HepG2 (cell line): Measurements from ENCODE around the gene EYA4. TPM values are rescaled to one million over a fixed set of nuclear protein-coding genes. Genes with fewer than 3 reads are reported as not detected.

Source experiments
- ATAC-seq: fragments of 200-7000 bp; cut with Tn5 transposase; 3 replicates; pipeline ENCODE4 v1.9.1; 2020; ENCODE audit warnings: mild to moderate bottlenecking, moderate library complexity
- BruUV-seq: library from RNA; stranded (reverse); fragments of 400-500 nt; replicated peaks from 2 replicates; lab custom pipeline; 2021; lab: Mats Ljungman, UMichigan
- CTCF ChIA-PET: fragments of 300-600 bp; formaldehyde crosslinking; extraction: SDS; loops from one replicate; lab custom pipeline; 2021; ENCODE audit warnings: low total read pairs, inconsistent platforms, low intra/inter-chr PET ratio; lab: Yijun Ruan, JAX
- POLR2A ChIA-PET: fragments of 350-600 bp; sonication (Branson Sonifier 250); formaldehyde crosslinking; loops from one replicate; lab custom pipeline; 2020; ENCODE audit warnings: antibody characterized with exemption, inconsistent platforms; lab: Yijun Ruan, JAX
- DNase-seq: peaks from one replicate; pipeline ENCODE4 v3.0.0-alpha.2; 2015; ENCODE audit warnings: low spot score
- FAIRE-seq: peaks from 3 replicates; lab custom pipeline; 2011; peaks lifted over from hg19 to GRCh38; lab: Jason Lieb, UNC
- H2AFZ ChIP-seq: one replicate; pipeline ENCODE4 v1.6.1; 2011; ENCODE audit warnings: low read length, inconsistent platforms
- H3K27ac ChIP-seq: fragments of 300-600 bp; 3 replicates; pipeline ENCODE4 v1.8.0; 2011; ENCODE audit warnings: mixed run types, mild to moderate bottlenecking, mixed read lengths, low read length, inconsistent platforms; ENCODE audit not compliant: insufficient read depth; ENCODE audit errors: extremely low read length
- H3K27me3 ChIP-seq, 2 experiments: fragments of 200-600 bp in 1 of 2; 2 replicates in 1 of 2; 3 replicates in 1 of 2; pipeline versions ENCODE4 v1.6.0 to v1.8.0; 2011; ENCODE audit warnings: low read length in 2 of 2, mild to moderate bottlenecking in 2 of 2, moderate library complexity in 2 of 2, inconsistent platforms in 1 of 2; ENCODE audit not compliant: insufficient read depth in 2 of 2, control insufficient read depth in 1 of 2
- H3K36me3 ChIP-seq, 2 experiments: fragments of 200-600 bp in 1 of 2; replicated peaks in 1 of 2; 2 replicates in 1 of 2; 3 replicates in 1 of 2; pipeline versions ENCODE4 v1.5.1 to v1.8.0; 2011; ENCODE audit warnings: low read length in 2 of 2, inconsistent platforms in 1 of 2; ENCODE audit not compliant: insufficient read depth in 2 of 2, control insufficient read depth in 1 of 2
- H3K4me1 ChIP-seq: 2 replicates; pipeline ENCODE4 v1.5.1; 2012; ENCODE audit warnings: low read length, inconsistent platforms; ENCODE audit not compliant: insufficient read depth
- H3K4me2 ChIP-seq: 2 replicates; pipeline ENCODE4 v1.6.0; 2011; ENCODE audit warnings: low read depth, low read length, inconsistent platforms
- H3K4me3 ChIP-seq, 3 experiments: fragments of 200-600 bp in 1 of 3; sonication (generic), shearing (Covaris generic) in 1 of 3; replicated peaks in 1 of 3; 2 replicates each; pipeline ENCODE4 v1.5.1; 2011 to 2016; ENCODE audit warnings: low read length in 3 of 3, inconsistent platforms in 2 of 3, low read depth in 2 of 3, mild to moderate bottlenecking in 2 of 3, control low read depth in 1 of 3, mixed read lengths in 1 of 3; ENCODE audit not compliant: insufficient read depth in 1 of 3
- H3K79me2 ChIP-seq: one replicate; pipeline ENCODE4 v1.6.1; 2011; ENCODE audit warnings: low read length, inconsistent platforms; ENCODE audit not compliant: insufficient read depth
- H3K9ac ChIP-seq: 2 replicates; pipeline ENCODE4 v1.6.0; 2011; ENCODE audit warnings: mild to moderate bottlenecking, low read depth, low read length, inconsistent platforms; ENCODE audit not compliant: insufficient read depth
- H3K9me3 ChIP-seq: 2 replicates; pipeline ENCODE4 v1.5.1; 2012; ENCODE audit warnings: mild to moderate bottlenecking, low read length
- H4K20me1 ChIP-seq: 2 replicates; pipeline ENCODE4 v1.6.0; 2011; ENCODE audit warnings: inconsistent platforms, mild to moderate bottlenecking, low read length, moderate library complexity; ENCODE audit not compliant: insufficient read depth
- AGO1 ChIP-seq: fragments of 200-400 bp; formaldehyde crosslinking; IDR thresholded peaks from 2 replicates; pipeline ENCODE4 v1.6.1; 2017; ENCODE audit warnings: mild to moderate bottlenecking, low read depth, low read length, moderate library complexity; ENCODE audit not compliant: poor library complexity, severe bottlenecking
- AKAP8 ChIP-seq: sonication (generic); formaldehyde crosslinking; IDR thresholded peaks from 2 replicates; pipeline ENCODE4 v1.5.1; 2020; ENCODE audit warnings: mild to moderate bottlenecking, missing genetic modification reagents
- ATF7-NPFF ChIP-seq: sonication (generic); formaldehyde crosslinking; IDR thresholded peaks from 2 replicates; pipeline ENCODE4 v1.8.1; 2023; ENCODE audit warnings: mild to moderate bottlenecking, low read depth, missing genetic modification reagents, moderate library complexity
- CHD2 ChIP-seq: IDR thresholded peaks from 2 replicates; pipeline ENCODE4 v1.6.1; 2011; ENCODE audit warnings: low read depth, low read length, improper control_type of control experiment
- GABPB1 ChIP-seq: IDR thresholded peaks from 2 replicates; pipeline ENCODE4 v1.6.1; 2016; ENCODE audit warnings: mild to moderate bottlenecking, missing genetic modification reagents, moderate library complexity, missing compliant biosample characterization
- GTF2F1 ChIP-seq: fragments of 150-350 bp; IDR thresholded peaks from 2 replicates; pipeline ENCODE4 v1.6.1; 2014; ENCODE audit warnings: low read length
- NAIF1 ChIP-seq: sonication (generic); formaldehyde crosslinking; IDR thresholded peaks from 2 replicates; pipeline ENCODE4 v1.5.0; 2020; ENCODE audit warnings: mild to moderate bottlenecking, missing genetic modification reagents, borderline replicate concordance
- POLR2G ChIP-seq: fragments of 200-400 bp; formaldehyde crosslinking; IDR thresholded peaks from 2 replicates; pipeline ENCODE4 v1.6.1; 2018; ENCODE audit warnings: mild to moderate bottlenecking, low read depth, low read length, moderate library complexity
- SNAPC4 ChIP-seq: sonication (generic); formaldehyde crosslinking; IDR thresholded peaks from 2 replicates; pipeline ENCODE4 v1.4.0; 2020; ENCODE audit warnings: mild to moderate bottlenecking, missing genetic modification reagents
- TOPORS ChIP-seq: sonication (generic); formaldehyde crosslinking; IDR thresholded peaks from 2 replicates; pipeline ENCODE4 v1.8.0; 2023; ENCODE audit warnings: mild to moderate bottlenecking, missing genetic modification reagents
- ZBTB33 ChIP-seq: sonication (generic); formaldehyde crosslinking; IDR thresholded peaks from 2 replicates; pipeline ENCODE4 v1.4.0; 2020; ENCODE audit warnings: missing genetic modification reagents
- ZC3H4 ChIP-seq: sonication (generic); formaldehyde crosslinking; IDR thresholded peaks from 2 replicates; pipeline ENCODE4 v1.4.0; 2020; ENCODE audit warnings: missing genetic modification reagents, borderline replicate concordance
- ZNF225 ChIP-seq: sonication (generic); formaldehyde crosslinking; IDR thresholded peaks from 2 replicates; pipeline ENCODE4 v1.4.0; 2020; ENCODE audit warnings: mild to moderate bottlenecking, missing genetic modification reagents
- ZNF251 ChIP-seq: sonication (generic); formaldehyde crosslinking; IDR thresholded peaks from 2 replicates; pipeline ENCODE4 v1.9.0; 2021; ENCODE audit warnings: mild to moderate bottlenecking, missing genetic modification reagents
- ZNF264 ChIP-seq: sonication (generic); formaldehyde crosslinking; IDR thresholded peaks from 2 replicates; pipeline ENCODE4 v1.4.0; 2020; ENCODE audit warnings: missing genetic modification reagents
- ZNF446 ChIP-seq: sonication (generic); formaldehyde crosslinking; IDR thresholded peaks from 2 replicates; pipeline ENCODE4 v1.5.0; 2020; ENCODE audit warnings: mild to moderate bottlenecking, missing genetic modification reagents
- ZNF562 ChIP-seq: sonication (generic); formaldehyde crosslinking; IDR thresholded peaks from 2 replicates; pipeline ENCODE4 v1.8.0; 2022; ENCODE audit warnings: missing genetic modification reagents, borderline replicate concordance
- ZNF749 ChIP-seq: sonication (generic); formaldehyde crosslinking; IDR thresholded peaks from 2 replicates; pipeline ENCODE4 v1.8.0; 2022; ENCODE audit warnings: mild to moderate bottlenecking, missing genetic modification reagents, moderate library complexity, borderline replicate concordance
- WGBS: methylation state at CpG from one replicate; pipeline ENCODE4 v1.1.6; 2017; ENCODE audit warnings: low lambda C conversion rate; 5-methylcytosine and 5-hydroxymethylcytosine counted together
- in situ Hi-C: cut with HindIII; loops from 2 replicates; pipeline ENCODE4 v1.10.0; 2017; ENCODE audit warnings: low pct_unique_long_range_greater_than_20kb; ENCODE audit not compliant: extremely low pct_ligation_motif_present
- intact Hi-C: fragments of 100-400 bp; cut with micrococcal nuclease; formaldehyde crosslinking; loops from one replicate; pipeline ENCODE4 v1.10.0; 2022; ENCODE audit not compliant: unreplicated experiment
- polyA plus RNA-seq, 8 experiments: library from polyadenylated mRNA; depleted of rRNA in 3 of 8; stranded (reverse) in 7 of 8; unstranded in 1 of 8; fragments of >200 nt; fragmentation: Illumina TruSeq in 4 of 8; extraction: Trizol in 4 of 8; gene quantifications; 2 replicates each; pipeline versions ENCODE4 v1.2.1 to v1.2.3, GENCODE V29; 2011 to 2016; ENCODE audit warnings: low read depth in 4 of 8, missing spikeins in 1 of 8, mixed read lengths in 1 of 8; ENCODE audit not compliant: insufficient read depth in 1 of 8
- total RNA-seq, 5 experiments: library from RNA; depleted of rRNA; stranded (reverse); fragments of >200 nt; fragmentation: Illumina TruSeq; extraction: Trizol; gene quantifications; 2 replicates each; pipeline ENCODE4 v1.2.3, GENCODE V29; 2016; ENCODE audit warnings: low read depth in 1 of 5

Gene EYA4
- total and polyA plus RNA-seq, 2 of the 13 experiments (the other 11 are each of a cell fraction or from before 2014, with no cell fraction given), result not detected

DNA sequence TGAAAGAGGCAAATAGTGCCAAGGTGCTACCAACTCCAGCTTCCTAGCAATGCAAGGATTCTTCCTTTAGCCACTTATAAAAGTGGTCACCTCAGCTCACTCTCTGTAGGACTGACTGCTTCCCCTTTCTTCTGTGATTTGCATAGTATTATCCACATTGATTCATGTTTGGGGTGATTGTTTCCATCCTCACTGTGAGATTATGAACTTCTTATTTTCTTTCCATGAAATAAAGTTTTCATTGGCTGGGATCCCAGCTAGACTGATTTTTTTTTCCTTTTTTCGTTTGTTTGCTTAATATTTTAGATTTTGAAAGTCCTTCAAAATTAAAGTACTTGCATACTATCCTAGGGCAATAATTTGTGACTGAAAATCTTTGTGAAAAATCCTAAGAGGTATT, 50.5 kb downstream of the EYA4 start (continued):
- TF ChIP-seq ZBTB33 (no peak), AKAP8 (no peak), SNAPC4 (CRISPR knock-in tag) (no peak), ZC3H4 (no peak), AGO1 (no peak)

GRCh38 chr6:133297657-133298056, 56.5 kb downstream of the EYA4 start:
- FAIRE-seq, result no peak
- TF ChIP-seq ZNF562 (CRISPR knock-in tag), result no peak
- TF ChIP-seq GABPB1 (CRISPR knock-in tag), result no peak
- TF ChIP-seq ZNF225, result no peak
- no peak for TF ChIP-seq CHD2
- TF ChIP-seq TOPORS (CRISPR knock-in tag), result no peak
- no peak for TF ChIP-seq POLR2G
- no peak for TF ChIP-seq GTF2F1
- no peak for TF ChIP-seq ATF7-NPFF (CRISPR knock-in tag)
- no peak for TF ChIP-seq ZNF446 (CRISPR knock-in tag)
- no peak for TF ChIP-seq NAIF1
- no peak for TF ChIP-seq ZNF264 (CRISPR knock-in tag)
- TF ChIP-seq ZNF749, result no peak
- no peak for TF ChIP-seq ZNF251 (CRISPR knock-in tag)

More at GRCh38 chr6:133297657-133298056, 56.5 kb downstream of the EYA4 start:
- CTCF ChIA-PET, result no interaction called here
- H3K27ac ChIP-seq, result no peak overlapping the region
- H3K4me1 ChIP-seq, result no peaks in the 10 kb centered on the region
- H3K27me3 ChIP-seq, result no peaks in the 10 kb centered on the region
- H3K36me3 ChIP-seq, result no peaks in the 10 kb centered on the region
- intact Hi-C loops, result no loop called here
- ATAC-seq (no peak), DNase-seq (no peak)
- H3K9ac ChIP-seq, result no peak overlapping the region
- POLR2A ChIA-PET, result no interaction called here
- in situ Hi-C loops, result no loop called here
- H4K20me1 ChIP-seq, result no peaks in the 10 kb centered on the region
- H3K9me3 ChIP-seq, result no peaks in the 10 kb centered on the region
- no peak overlapping the region for H3K4me3 ChIP-seq
- WGBS, result 2% methylated on average over 2 of the region's 2 CpGs
- no peak overlapping the region for H3K4me2 ChIP-seq
- BruUV-seq, result no TSS peak
- H3K79me2 ChIP-seq, result no peaks in the 10 kb centered on the region
- no peak overlapping the region for H2AFZ ChIP-seq
